Dendritic cell treated with granulocyte-macrophage colony-stimulating factor and Interleukin-4, amounts not matched to agents 40 ng/mL and 50 ng/mL, for 4 days (primary cell): ENCODE data around the gene SKOR1.

Source experiments
- H3K27ac Mint-ChIP-seq: one replicate; pipeline ENCODE4 v1.8.0; 2022; ENCODE audit warnings: mild to moderate bottlenecking, mixed read lengths
- H3K27me3 Mint-ChIP-seq: one replicate; pipeline ENCODE4 v1.8.0; 2022; ENCODE audit warnings: mild to moderate bottlenecking, mixed read lengths
- H3K36me3 Mint-ChIP-seq: one replicate; pipeline ENCODE4 v1.8.0; 2022; ENCODE audit warnings: low read depth, mixed read lengths
- H3K4me1 Mint-ChIP-seq: one replicate; pipeline ENCODE4 v1.8.0; 2022; ENCODE audit warnings: low read depth, mixed read lengths
- H3K4me3 Mint-ChIP-seq: one replicate; pipeline ENCODE4 v1.8.0; 2022; ENCODE audit warnings: mild to moderate bottlenecking, moderate library complexity, mixed read lengths
- H3K9me3 Mint-ChIP-seq: one replicate; pipeline ENCODE4 v1.8.0; 2022; ENCODE audit warnings: mixed read lengths
- intact Hi-C: fragments of 100-400 bp; cut with micrococcal nuclease; formaldehyde crosslinking; loops from one replicate; pipeline ENCODE4 v1.15.0; 2022

SKOR1 gene

GRCh38 chr15:67854358-67854757 is 29.0 kb downstream of the SKOR1 start:
- Mint-ChIP-seq H3K36me3 (peaks cover 7% of the 10 kb centered on the region), H3K9me3 (peaks cover 20% of the 10 kb centered on the region), H3K4me1 (peaks cover 16% of the 10 kb centered on the region), H3K27me3 (no peaks in the 10 kb centered on the region), H3K27ac (no peak overlapping the region), H3K4me3 (no peak overlapping the region)
- intact Hi-C loops = no loop called here

GRCh38 chr15:67855842-67856241 is 30.5 kb downstream of the SKOR1 start:
- H3K27me3 Mint-ChIP-seq = no peaks in the 10 kb centered on the region

GRCh38 chr15:67857220-67857619 is 31.9 kb downstream of the SKOR1 start:
- Mint-ChIP-seq H3K9me3 (peaks cover 10% of the 10 kb centered on the region), H3K27me3 (peaks cover 2% of the 10 kb centered on the region), H3K27ac (no peak overlapping the region), H3K36me3 (peaks cover 6% of the 10 kb centered on the region), H3K4me3 (no peak overlapping the region), H3K4me1 (no peaks in the 10 kb centered on the region)
- intact Hi-C loops = no loop called here

More at GRCh38 chr15:67855842-67856241, 30.5 kb downstream of the SKOR1 start:
- peaks cover 7% of the 10 kb centered on the region for H3K36me3 Mint-ChIP-seq
- no peak overlapping the region for H3K4me3 Mint-ChIP-seq
- peaks cover 7% of the 10 kb centered on the region for H3K4me1 Mint-ChIP-seq
- peaks cover 20% of the 10 kb centered on the region for H3K9me3 Mint-ChIP-seq
- no peak overlapping the region for H3K27ac Mint-ChIP-seq
- intact Hi-C loops = no loop called here

- Mint-ChIP-seq H3K4me3 (no peak overlapping the region), H3K4me1 (peaks cover 10% of the 10 kb centered on the region), H3K36me3 (no peaks in the 10 kb centered on the region), H3K9me3 (no peaks in the 10 kb centered on the region), H3K27ac (no peak overlapping the region), H3K27me3 (peaks cover 8% of the 10 kb centered on the region)
- intact Hi-C loops = no loop called here
These were observed 34.1 kb downstream of the SKOR1 start for GRCh38 chr15:67859331-67859946.

- H3K4me1 Mint-ChIP-seq = peaks cover 10% of the 10 kb centered on the region
- no peak overlapping the region for H3K27ac Mint-ChIP-seq
- H3K36me3 Mint-ChIP-seq = no peaks in the 10 kb centered on the region
- intact Hi-C loops = loop anchor here (2.0 to 5.0 kb wide), 2 partner anchors 190 to 293 kb away; partner anchors contain the start of gene PIAS1
- no peak overlapping the region for H3K4me3 Mint-ChIP-seq
- H3K27me3 Mint-ChIP-seq = peaks cover 13% of the 10 kb centered on the region
- no peaks in the 10 kb centered on the region for H3K9me3 Mint-ChIP-seq
These were observed 36.7 kb downstream of the SKOR1 start for GRCh38 chr15:67861983-67862382.

GRCh38 chr15:67862750-67863441 is 37.6 kb downstream of the SKOR1 start:
- Mint-ChIP-seq H3K4me3 (peak overlapping the region; percentile 89), H3K27me3 (peaks cover 13% of the 10 kb centered on the region), H3K36me3 (no peaks in the 10 kb centered on the region), H3K27ac (peak overlapping the region; percentile 65), H3K9me3 (no peaks in the 10 kb centered on the region), H3K4me1 (peaks cover 10% of the 10 kb centered on the region)
- intact Hi-C loops = loop anchor here (2.0 to 5.0 kb wide), 2 partner anchors 189 to 292 kb away; partner anchors contain the start of gene PIAS1

- peaks cover 10% of the 10 kb centered on the region for H3K4me1 Mint-ChIP-seq
- intact Hi-C loops = loop anchor here (2.0 to 5.0 kb wide), 2 partner anchors 189 to 291 kb away; partner anchors contain the start of gene PIAS1
- no peaks in the 10 kb centered on the region for H3K36me3 Mint-ChIP-seq
- peak overlapping the region; percentile 65 for H3K27ac Mint-ChIP-seq
- H3K27me3 Mint-ChIP-seq = peaks cover 13% of the 10 kb centered on the region
- H3K4me3 Mint-ChIP-seq = peak overlapping the region; percentile 89
- no peaks in the 10 kb centered on the region for H3K9me3 Mint-ChIP-seq
These were observed 38.2 kb downstream of the SKOR1 start for GRCh38 chr15:67863442-67863987.

GRCh38 chr15:67865331-67865730 is 40.0 kb downstream of the SKOR1 start:
- Mint-ChIP-seq H3K4me3 (no peak overlapping the region), H3K9me3 (no peaks in the 10 kb centered on the region), H3K27ac (no peak overlapping the region), H3K36me3 (no peaks in the 10 kb centered on the region), H3K27me3 (peaks cover 13% of the 10 kb centered on the region), H3K4me1 (peaks cover 10% of the 10 kb centered on the region)
- intact Hi-C loops = no loop called here

GRCh38 chr15:67865766-67866165 is 40.5 kb downstream of the SKOR1 start:
- intact Hi-C loops = no loop called here

GRCh38 chr15:67869701-67870100 is 44.4 kb downstream of the SKOR1 start:
- Mint-ChIP-seq H3K4me3 (no peak overlapping the region), H3K9me3 (peaks cover 19% of the 10 kb centered on the region), H3K4me1 (no peaks in the 10 kb centered on the region), H3K27me3 (peaks cover 3% of the 10 kb centered on the region), H3K36me3 (no peaks in the 10 kb centered on the region), H3K27ac (no peak overlapping the region)
- intact Hi-C loops = no loop called here

More at GRCh38 chr15:67865766-67866165, 40.5 kb downstream of the SKOR1 start:
- no peak overlapping the region for H3K27ac Mint-ChIP-seq
- peaks cover 10% of the 10 kb centered on the region for H3K4me1 Mint-ChIP-seq
- no peaks in the 10 kb centered on the region for H3K36me3 Mint-ChIP-seq
- peaks cover 13% of the 10 kb centered on the region for H3K27me3 Mint-ChIP-seq
- H3K9me3 Mint-ChIP-seq = peaks cover 3% of the 10 kb centered on the region
- H3K4me3 Mint-ChIP-seq = no peak overlapping the region

GRCh38 chr15:67870868-67871408 is 45.6 kb downstream of the SKOR1 start:
- intact Hi-C loops = no loop called here
- H3K4me1 Mint-ChIP-seq = no peaks in the 10 kb centered on the region
- H3K9me3 Mint-ChIP-seq = peaks cover 19% of the 10 kb centered on the region
- no peak overlapping the region for H3K4me3 Mint-ChIP-seq
- no peak overlapping the region for H3K27ac Mint-ChIP-seq
- peaks cover under 1% of the 10 kb centered on the region for H3K27me3 Mint-ChIP-seq
- no peaks in the 10 kb centered on the region for H3K36me3 Mint-ChIP-seq

- Mint-ChIP-seq H3K27ac (no peak overlapping the region), H3K27me3 (no peaks in the 10 kb centered on the region), H3K9me3 (peaks cover 19% of the 10 kb centered on the region), H3K4me3 (no peak overlapping the region), H3K4me1 (peaks cover 3% of the 10 kb centered on the region), H3K36me3 (no peaks in the 10 kb centered on the region)
- intact Hi-C loops = no loop called here
These were observed 48.5 kb downstream of the SKOR1 start for GRCh38 chr15:67873777-67874176.

- Mint-ChIP-seq H3K4me1 (peaks cover 50% of the 10 kb centered on the region), H3K27me3 (no peaks in the 10 kb centered on the region), H3K36me3 (no peaks in the 10 kb centered on the region), H3K9me3 (peaks cover 3% of the 10 kb centered on the region), H3K27ac (peak overlapping the region; percentile 58), H3K4me3 (no peak overlapping the region)
- intact Hi-C loops = no loop called here
These were observed 53.5 kb downstream of the SKOR1 start for GRCh38 chr15:67878712-67879206.
